Kidney glomerular epithelial cell (primary cell): ENCODE results near the gene RYK.
"Not testable (repeated sequence)": the region's sequence is repeated elsewhere in the genome, so short reads cannot be mapped to it uniquely, and the experiment has no call there.

ENCODE experiments used
- DNase-seq: peaks from one replicate; lab custom pipeline; 2025; lab: John Stamatoyannopoulos, UW

The RYK gene

DNA sequence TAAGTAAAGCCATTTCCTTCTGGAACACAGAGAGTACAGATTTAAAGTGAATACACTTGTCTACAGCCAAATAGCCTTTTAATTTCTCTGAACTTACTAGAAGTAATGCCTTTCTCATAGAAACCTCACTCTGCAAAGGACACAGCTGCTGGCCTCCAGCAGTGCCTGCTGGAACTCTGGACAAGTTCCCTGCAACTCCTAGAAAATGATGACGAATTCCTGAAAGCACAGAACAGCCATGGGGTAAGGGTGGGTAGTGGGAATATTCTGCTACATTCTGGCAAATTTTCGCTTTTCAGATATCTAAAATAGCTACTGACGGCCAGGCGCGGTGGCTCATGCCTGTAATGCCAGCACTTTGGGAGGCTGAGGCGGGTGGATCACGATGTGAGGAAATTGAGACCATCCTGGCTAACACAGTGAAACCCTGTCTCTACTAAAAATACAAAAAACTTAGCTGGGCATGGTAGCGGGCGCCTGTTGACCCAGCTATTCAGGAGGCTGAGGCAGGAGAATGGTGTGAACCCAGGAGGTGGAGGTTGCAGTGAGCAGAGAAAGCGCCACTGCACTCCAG is 34.4 kb downstream of the RYK start:
- no peak for DNase-seq

- DNase-seq, result no peak
These were observed 36.4 kb downstream of the RYK start for GRCh38 chr3:134214239-134214638.

- peak; percentile 80 for DNase-seq
These were observed 37.5 kb downstream of the RYK start for GRCh38 chr3:134212967-134213665.

DNA sequence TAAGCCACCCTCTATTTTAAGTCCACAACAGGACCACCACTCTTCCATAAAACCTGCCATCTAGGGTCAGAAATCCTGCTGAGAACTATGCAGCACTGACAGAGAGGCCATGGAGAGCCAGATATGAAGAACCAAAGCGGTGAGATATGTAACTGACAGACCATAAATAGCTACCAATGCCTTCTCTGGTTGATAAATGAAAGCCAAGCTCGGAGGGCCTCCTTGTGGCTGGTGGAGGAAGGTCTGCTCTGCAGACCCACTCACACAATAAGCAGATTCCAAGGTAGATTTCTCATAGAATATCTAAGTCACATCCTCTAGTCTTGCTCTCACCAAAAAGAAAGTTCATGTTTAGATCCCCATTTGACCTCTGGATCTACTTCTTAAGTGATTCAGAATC is 38.9 kb downstream of the RYK start:
- peak; percentile 37 for DNase-seq

GRCh38 chr3:134205451-134205850 is 45.2 kb downstream of the RYK start:
- no peak for DNase-seq

- peak; percentile 30 for DNase-seq
These were observed 49.2 kb downstream of the RYK start for GRCh38 chr3:134201201-134202130.

DNA sequence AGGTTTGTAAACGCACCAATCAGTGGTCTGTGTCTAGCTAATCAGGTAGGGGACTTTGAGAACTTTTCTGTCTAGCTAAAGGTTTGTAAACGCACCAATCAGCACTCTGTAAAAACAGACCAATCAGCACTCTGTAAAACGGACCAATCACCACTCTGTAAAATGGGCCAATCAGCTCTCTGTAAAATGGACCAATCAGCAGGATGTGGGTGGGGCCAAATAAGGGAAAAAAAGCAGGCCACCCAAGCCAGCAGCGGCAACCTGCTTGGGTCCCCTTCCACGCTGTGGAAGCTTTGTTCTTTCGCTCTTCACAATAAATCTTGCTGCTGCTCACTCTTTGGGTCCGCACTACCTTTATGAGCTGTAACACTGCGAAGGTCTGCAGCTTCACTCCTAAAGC is 50.8 kb downstream of the RYK start:
- not testable (repeated sequence) for DNase-seq

DNA sequence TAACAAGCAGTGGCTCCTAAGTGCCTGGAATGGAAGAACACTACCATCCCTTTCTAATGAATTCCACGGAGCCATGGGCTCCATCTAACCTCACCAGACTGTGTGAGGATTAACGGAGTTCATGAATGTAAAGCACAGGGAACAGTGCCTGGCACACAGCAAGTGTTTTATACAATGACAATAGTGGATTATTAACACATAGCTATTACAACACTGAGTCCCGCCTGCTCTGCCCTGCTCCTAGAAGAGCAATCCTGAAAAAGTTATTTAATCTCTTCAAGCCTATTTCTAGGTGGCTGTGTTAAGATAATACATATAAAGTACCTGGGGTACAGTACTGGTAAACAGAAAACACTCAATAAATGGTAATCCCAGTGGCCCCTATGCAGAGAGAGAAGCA is 51.4 kb downstream of the RYK start:
- no peak for DNase-seq

GRCh38 chr3:134198414-134198813 is 52.2 kb downstream of the RYK start:
- no peak for DNase-seq

DNA sequence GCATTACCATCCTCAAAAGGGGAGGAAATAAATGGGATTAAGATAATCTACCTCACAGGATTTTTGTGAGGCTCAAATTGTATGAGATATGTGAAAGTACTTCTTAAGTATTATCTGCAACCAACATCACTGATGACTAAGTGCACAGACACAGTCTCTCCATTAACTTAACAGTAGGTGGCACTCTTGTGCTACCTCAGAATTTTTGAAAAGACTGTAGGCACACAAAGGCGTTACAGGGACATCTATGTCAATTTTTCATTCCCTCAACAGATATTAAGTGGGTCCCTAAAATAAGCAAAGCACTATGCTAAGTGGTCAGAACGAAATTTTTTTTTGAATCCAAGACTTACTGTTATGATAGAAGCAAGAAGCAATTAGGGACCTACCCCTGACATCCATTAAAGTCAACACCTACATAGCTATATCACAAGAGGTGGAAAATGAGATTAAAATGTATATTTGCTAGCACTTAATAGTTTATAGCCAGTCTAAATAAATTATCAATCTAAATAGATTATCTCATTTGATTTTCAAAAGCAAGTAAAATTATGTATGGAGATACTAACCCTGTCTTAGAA is 52.9 kb downstream of the RYK start:
- peak; percentile 68 for DNase-seq

- no peak for DNase-seq
These were observed 56.4 kb downstream of the RYK start for GRCh38 chr3:134194247-134194646.

DNA sequence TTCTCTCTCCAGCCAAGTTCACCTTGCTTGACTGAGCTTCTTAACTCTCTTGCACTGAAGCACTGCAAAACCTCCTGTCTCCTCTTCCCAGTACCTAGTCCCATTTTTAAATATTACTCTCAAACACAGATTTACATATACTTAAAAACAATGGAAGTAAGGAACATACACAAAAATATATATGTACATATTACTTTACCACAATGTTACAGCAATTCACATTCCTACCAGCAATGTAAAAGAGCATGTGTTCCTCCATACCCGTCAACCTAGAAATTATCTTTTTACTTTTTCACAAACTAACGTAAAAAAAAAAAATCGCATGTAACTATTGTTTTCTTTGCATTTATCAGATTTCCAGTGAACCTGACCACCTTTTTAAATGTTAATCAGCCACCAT is 60.4 kb downstream of the RYK start:
- DNase-seq, result no peak

- no peak for DNase-seq
These were observed 60.8 kb downstream of the RYK start for GRCh38 chr3:134189849-134190248.

- no peak for DNase-seq
These were observed 64.3 kb downstream of the RYK start for GRCh38 chr3:134186391-134186790.

DNA sequence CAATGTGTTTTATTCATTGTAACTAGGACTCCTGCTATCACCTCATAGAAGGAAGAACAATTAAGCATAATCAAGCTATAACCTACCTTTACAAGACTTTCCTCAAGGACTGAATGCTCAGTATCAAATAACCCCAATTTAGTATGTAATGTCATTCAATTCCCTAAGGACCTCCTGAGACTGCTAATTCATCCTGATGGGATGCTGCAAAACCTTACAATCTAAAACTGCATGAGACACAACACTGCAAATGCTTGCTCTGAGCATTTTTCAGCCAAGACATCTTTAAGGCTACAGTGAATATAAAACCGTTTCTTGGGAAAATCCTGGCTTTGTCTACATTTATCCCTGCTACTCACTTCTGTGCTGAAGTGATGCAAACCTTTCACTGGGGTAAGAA is 69.9 kb downstream of the RYK start:
- DNase-seq, result no peak

- no peak for DNase-seq
These were observed 71.2 kb downstream of the RYK start for GRCh38 chr3:134179508-134179907.

- no peak for DNase-seq
These were observed 87.6 kb downstream of the RYK start for GRCh38 chr3:134163096-134163495.

GRCh38 chr3:134161898-134162615 is 88.6 kb downstream of the RYK start:
- DNase-seq, result no peak

- DNase-seq, result no peak
These were observed 95.2 kb downstream of the RYK start for GRCh38 chr3:134155446-134155845.

DNA sequence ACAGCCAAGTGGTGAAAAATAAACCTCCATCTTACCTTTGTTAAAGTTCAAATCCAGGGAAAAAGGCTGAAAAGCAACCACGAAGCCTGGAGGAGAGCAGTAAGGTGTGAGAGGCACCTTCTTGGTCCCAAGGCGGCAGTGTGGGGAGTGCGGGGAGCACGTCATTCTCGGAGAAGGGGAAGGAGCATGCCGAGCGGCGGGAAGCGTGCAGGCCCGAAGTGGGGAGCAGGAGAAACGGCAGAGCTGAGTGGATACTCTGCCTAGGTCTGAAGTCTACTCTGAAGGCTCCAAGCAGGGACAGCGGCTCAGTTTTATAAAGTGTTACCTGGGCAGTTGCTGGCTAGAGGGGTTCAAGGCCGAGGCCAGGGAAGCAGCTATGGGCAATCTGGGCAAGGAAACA is 96.9 kb downstream of the RYK start:
- no peak for DNase-seq

DNA sequence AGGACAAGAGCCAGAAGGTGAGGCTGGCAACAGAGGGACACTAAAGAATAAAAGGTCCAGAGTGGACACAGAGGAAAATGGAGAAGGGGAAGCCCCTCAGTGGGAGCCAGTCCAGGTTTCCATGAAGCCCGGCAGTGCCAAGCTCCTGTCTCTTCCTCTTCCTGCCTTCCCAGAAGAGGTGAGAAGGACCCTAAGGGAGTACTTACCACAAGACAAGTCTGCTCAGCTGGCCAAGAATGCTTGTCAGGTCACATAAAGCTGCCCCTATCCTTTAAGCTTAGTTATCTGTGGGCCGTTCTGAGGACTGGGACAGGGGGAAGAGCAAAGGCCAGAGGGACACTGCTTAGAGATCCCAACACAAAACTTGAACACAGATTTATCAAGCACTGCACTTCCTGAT is 100.2 kb downstream of the RYK start:
- no peak for DNase-seq

GRCh38 chr3:134149286-134149685 is 101.4 kb downstream of the RYK start:
- DNase-seq, result no peak
